D721Med (cell line): ENCODE results near the gene PHF10.

Source experiments
- DNase-seq: peaks from one replicate; pipeline ENCODE4 v3.0.0; 2011; ENCODE audit warnings: low spot score; ENCODE audit not compliant: insufficient read length
- FAIRE-seq: peaks from 2 replicates; lab custom pipeline; 2011; peaks lifted over from hg19 to GRCh38; lab: Jason Lieb, UNC
- TF ChIP-seq, protein P1 (sequence below): IDR thresholded peaks from 2 replicates; pipeline ENCODE4 v1.5.1; 2012; ENCODE audit warnings: mild to moderate bottlenecking, control low read depth; ENCODE audit not compliant: insufficient read depth; ENCODE audit errors: missing control alignments

The PHF10 gene

DNA sequence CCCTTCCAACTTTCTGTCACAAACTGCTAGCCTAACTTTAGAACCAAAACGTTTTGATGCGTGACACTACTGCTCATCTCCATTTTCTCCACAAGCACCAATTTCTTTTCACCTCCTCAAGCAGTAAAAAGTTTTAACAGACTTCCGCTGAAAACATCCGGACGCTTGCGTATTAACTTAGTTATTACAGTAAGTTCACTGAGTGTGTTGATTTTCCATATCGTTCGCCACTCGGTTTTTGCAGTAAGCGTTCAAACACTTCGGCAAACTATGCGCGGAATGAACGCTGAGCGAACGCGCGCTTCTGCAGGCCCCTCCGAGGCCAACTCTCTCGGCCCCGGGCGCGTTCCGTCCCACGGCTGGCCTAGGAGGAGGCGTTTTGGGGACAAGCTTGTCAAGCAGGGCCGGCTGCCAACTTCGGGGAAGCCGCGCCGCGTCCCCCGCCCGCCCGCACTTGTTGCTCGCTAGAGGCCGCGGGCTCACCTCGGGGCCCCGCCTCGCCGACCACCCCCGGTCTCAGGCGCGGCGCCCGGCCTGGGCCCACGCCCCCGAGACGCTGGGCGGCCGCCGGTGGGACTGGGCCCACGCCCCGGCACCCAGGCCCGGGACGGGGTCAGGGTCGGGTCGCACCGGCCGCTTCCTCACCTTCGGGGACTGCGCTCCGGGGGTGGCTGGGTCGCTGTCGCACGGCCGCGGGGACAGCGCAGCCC lies 945 bp downstream of the PHF10 start:
- DNase-seq (no peak), FAIRE-seq (no peak)
- TF ChIP-seq, protein P1, sequence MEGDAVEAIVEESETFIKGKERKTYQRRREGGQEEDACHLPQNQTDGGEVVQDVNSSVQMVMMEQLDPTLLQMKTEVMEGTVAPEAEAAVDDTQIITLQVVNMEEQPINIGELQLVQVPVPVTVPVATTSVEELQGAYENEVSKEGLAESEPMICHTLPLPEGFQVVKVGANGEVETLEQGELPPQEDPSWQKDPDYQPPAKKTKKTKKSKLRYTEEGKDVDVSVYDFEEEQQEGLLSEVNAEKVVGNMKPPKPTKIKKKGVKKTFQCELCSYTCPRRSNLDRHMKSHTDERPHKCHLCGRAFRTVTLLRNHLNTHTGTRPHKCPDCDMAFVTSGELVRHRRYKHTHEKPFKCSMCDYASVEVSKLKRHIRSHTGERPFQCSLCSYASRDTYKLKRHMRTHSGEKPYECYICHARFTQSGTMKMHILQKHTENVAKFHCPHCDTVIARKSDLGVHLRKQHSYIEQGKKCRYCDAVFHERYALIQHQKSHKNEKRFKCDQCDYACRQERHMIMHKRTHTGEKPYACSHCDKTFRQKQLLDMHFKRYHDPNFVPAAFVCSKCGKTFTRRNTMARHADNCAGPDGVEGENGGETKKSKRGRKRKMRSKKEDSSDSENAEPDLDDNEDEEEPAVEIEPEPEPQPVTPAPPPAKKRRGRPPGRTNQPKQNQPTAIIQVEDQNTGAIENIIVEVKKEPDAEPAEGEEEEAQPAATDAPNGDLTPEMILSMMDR: no peak

DNA sequence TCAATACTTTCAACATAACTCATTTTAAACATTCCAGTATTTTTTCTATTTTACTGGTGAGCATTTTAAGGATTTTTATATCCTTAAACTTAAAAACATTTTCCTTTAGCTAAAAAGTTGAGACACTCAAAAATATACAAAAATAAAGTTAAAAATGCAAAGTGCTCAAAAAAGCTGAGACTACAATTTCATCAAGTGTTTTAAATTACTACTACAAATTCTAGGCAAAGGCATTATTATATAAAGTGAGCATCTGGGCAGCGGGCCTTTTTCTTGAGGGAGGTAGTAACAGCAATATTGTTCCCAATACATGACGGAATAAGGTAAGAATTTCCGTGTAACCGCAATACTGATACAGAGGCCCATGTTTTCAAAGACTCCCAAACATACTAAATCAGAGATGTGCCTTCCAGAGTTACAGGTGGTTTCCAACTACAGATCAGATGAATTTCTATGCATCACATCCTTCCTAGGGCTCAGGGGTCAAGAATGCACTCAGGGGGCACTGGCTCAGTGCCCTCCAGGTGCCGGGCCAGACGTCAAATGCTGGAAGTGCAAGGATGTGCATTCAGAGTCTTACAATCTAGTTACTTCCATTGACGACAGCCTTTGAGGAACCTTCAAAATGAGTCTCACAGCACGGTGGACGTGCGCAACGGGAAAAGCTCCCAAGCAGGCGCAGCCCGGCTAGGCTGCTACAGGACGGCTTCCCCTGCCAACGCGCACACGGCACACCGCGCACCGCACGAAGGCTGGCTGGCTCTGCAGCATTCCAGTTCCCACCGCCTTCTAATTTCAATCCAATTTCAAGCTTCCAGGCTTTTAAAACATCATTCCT lies 1.7 kb downstream of the PHF10 start:
- DNase-seq: no peak
- FAIRE-seq: no peak

DNA sequence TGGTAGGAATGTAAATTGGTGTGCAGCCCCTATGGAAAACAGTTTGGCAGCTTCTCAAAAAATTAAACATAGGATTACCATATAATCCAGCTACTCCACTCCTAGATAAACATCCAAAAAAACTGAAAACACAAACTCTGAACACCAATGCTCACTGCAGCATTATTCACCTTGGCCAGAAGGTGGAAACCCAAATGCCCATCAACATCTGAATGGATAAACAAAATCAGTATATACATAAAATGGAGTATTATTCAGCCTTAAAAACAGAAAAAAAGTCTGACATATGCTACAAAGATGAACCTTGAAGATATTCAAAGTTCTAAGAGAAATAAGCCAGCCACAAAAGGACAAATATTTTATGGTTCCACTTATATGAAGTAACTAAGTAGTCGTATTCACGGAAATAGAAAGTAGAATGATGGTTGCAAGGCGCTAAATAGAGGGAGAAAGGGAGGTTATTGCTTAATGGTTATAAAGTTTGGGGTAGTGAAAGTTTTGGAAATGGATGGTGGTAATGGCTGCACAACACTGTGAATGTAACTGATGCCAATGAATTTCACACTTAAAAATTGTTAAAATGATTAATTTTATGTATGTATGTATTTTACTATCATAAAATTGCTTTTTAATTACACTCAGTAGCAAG lies 4.0 kb downstream of the PHF10 start:
- DNase-seq (no peak), FAIRE-seq (no peak)
- TF ChIP-seq, protein P1: peak; percentile 3

More for the DNA sequence above, 1.7 kb downstream of the PHF10 start:
- TF ChIP-seq, protein P1: no peak

DNA sequence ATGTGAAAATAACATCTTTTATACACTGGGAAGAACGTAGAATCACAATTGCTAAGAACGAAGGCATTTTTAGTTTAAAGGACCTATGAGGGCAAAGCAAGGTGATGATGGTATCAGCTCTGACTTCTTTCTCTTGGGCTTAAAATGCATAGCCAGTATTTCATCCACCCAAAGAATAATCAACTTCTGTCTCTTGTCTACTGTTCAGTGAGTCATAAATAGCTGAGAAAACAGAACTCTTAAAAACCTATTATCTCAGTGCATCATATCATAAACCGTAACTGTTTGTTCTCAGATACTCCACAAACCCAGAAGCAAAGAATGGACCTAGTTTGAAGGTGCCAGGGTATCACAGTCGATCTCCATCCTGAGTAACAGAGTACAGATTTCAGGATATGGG lies 5.2 kb downstream of the PHF10 start:
- peak; percentile 16 for FAIRE-seq
- no peak for DNase-seq
- TF ChIP-seq, protein P1: no peak

DNA sequence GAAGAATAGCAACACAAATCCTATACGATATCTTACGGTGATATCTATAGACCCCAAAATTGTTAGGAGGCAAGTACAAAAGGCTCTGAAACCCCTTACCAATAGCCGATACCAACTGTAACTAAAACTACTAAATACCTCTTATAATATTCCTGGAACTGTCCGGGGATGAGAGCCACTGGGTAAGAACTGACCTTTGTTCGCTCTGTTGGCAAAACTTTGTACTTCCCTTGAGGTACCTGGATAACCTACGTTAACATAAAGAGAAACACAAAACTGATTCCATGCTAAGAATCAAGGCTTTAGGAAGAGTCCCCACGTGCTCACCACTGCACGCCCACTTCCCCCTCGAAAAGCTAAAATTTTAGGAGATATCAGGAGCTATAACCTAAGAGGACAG lies 9.7 kb downstream of the PHF10 start:
- FAIRE-seq (no peak), DNase-seq (no peak)
- TF ChIP-seq, protein P1: no peak

DNA sequence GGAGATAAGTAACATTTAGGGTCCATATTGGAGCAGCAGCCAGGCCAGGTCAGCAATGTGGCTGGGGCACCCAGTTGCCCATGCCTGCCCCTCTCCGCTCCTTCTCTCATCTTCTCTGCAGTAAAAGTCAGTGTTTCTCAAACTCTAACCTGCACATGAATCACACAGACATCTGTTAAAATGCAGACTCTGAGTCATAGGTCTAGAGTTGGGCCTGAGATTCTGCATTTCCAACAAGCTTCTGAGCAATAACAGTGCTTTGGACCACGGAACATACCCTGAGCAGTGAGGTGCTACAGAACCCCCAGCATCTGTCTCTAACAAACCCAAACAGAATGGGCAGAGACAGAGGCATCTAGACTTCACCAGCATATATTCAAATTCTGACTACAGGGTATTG lies 10.1 kb downstream of the PHF10 start:
- no peak for FAIRE-seq
- no peak for DNase-seq
- TF ChIP-seq, protein P1: no peak

DNA sequence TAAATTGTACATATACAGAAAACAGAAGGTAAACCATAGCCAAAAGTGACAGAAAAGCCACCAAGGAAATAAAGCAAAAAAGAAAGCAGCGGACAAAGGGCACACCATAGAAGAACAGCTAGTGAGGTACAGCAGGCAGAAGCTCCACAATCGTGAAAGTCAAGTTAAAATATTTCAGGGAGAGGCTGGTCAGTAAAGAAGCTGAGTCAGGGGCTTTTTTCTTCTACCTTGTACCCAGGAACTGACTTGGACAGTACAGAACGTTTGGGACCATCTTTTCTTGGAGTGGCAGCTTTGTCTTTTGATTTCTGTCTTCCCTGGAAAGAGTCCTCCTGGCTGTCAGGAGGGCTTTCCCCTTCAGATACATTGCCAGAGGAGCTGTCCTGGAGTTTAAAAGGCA lies 14.3 kb downstream of the PHF10 start:
- DNase-seq (no peak), FAIRE-seq (no peak)
- TF ChIP-seq, protein P1: no peak
